Purkinje cell (primary cell): ENCODE measurements around the gene TTLL5. TPM values are rescaled to one million over a fixed set of nuclear protein-coding genes. Genes with fewer than 3 reads are reported as not detected.

Experiments
- polyA plus RNA-seq: library from polyadenylated mRNA; unstranded; fragments of >200 nt; fragmentation: Nextera tagmentation; gene quantifications from 2 replicates; pipeline ENCODE4 v1.2.1, GENCODE V29; 2014

Gene TTLL5
- 92.2 and 119 TPM in 2 replicates for polyA plus RNA-seq

GRCh38 chr14:75660630-75661498 lies at the start of gene TTLL5, which contains the start of gene ERG28:
Gene TTLL5 (plus strand): TSS chr14:75661246. CDS start chr14:75663150, 1,904 bp downstream.
Gene ERG28 (minus strand): TSS chr14:75660876. CDS start chr14:75657502, 3,374 bp downstream.

GRCh38 chr14:75981426-75982265 lies 320.6 kb downstream of the TTLL5 start, which contains the start of gene TGFB3:
Gene TGFB3 (minus strand): TSS chr14:75981995. CDS start chr14:75980893, 1,102 bp downstream.

GRCh38 chr14:75985618-75986438 lies 324.8 kb downstream of the TTLL5 start, which contains the start of gene IFT43:
Gene IFT43 (plus strand): TSS chr14:75985763. CDS start chr14:75985787, 24 bp downstream.

Other genes starting within 250 kb of the TTLL5 start
- gene JDP2, start 233.2 kb upstream of the TTLL5 start, polyA plus RNA-seq: 0.82 and 1.3 TPM in 2 replicates
- gene BATF, start 138.8 kb upstream of the TTLL5 start, polyA plus RNA-seq: not detected in 2 replicates
- not detected in 2 replicates for gene FLVCR2, start 82.6 kb upstream of the TTLL5 start, polyA plus RNA-seq
- gene ERG28, start 370 bp upstream of the TTLL5 start, polyA plus RNA-seq: 320 and 437 TPM in 2 replicates